ENCODE results near the gene POLR1C. TPM values are rescaled to one million over a fixed set of nuclear protein-coding genes. Genes with fewer than 3 reads are reported as not detected.

POLR1C gene
- total RNA-seq, 1 experiment from 2014 or later = 75.4 TPM

- peaks cover 10% of the 10 kb centered on the region for H3K4me1 ChIP-seq (ENCODE audit: insufficient read depth, low read length, poor library complexity, severe bottlenecking)
- no peaks in the 10 kb centered on the region for H3K27me3 ChIP-seq (replicated peaks; ENCODE audit: insufficient read depth, low read depth, low read length, poor library complexity)
- peaks cover 45% of the 10 kb centered on the region for H3K36me3 ChIP-seq (ENCODE audit: insufficient read depth, low read length, poor library complexity, severe bottlenecking)
- H3K27ac ChIP-seq (ENCODE audit: low read depth, low read length, poor library complexity, severe bottlenecking) = no peak overlapping the region
- ChIA-PET CTCF (interaction anchor here (0.5 kb wide), 1 partner anchor 164 kb away, joined by 3 read pairs; no protein-coding TSS in a partner anchor), POLR2A (ENCODE audit: low non-redundant PET) (no interaction called here)
- no TSS peak for BruUV-seq (replicated peaks)
- H3K4me3 ChIP-seq (ENCODE audit: low read depth, low read length, poor library complexity, severe bottlenecking) = no peak overlapping the region
- TF ChIP-seq CTCF (conservative IDR thresholded peaks at IDR 0.05; ENCODE audit: low read depth, low read length) = no peak
- TF ChIP-seq EZH2 (IDR thresholded peaks at IDR 0.05; ENCODE audit: borderline replicate concordance, low read depth, low read length, poor library complexity, severe bottlenecking) = no peak
- DNase-seq (ENCODE audit: low spot score) = no peak
- intact Hi-C loops (cut with micrococcal nuclease; ENCODE audit: unreplicated experiment) = no loop called here
- no peaks in the 10 kb centered on the region for H3K9me3 ChIP-seq (ENCODE audit: low read depth, low read length, poor library complexity, severe bottlenecking)
Observed at GRCh38 chr6:43499028-43499815, 17.7 kb upstream of the POLR1C start.

GRCh38 chr6:43500921-43501320 is 16.0 kb upstream of the POLR1C start:
- TF ChIP-seq CTCF (conservative IDR thresholded peaks at IDR 0.05; ENCODE audit: low read depth, low read length) = no peak
- Histone ChIP-seq H3K9me3 (ENCODE audit: low read depth, low read length, poor library complexity, severe bottlenecking) (no peaks in the 10 kb centered on the region), H3K4me3 (ENCODE audit: low read depth, low read length, poor library complexity, severe bottlenecking) (no peak overlapping the region), H3K36me3 (ENCODE audit: insufficient read depth, low read length, poor library complexity, severe bottlenecking) (peaks cover 50% of the 10 kb centered on the region), H3K4me1 (ENCODE audit: insufficient read depth, low read length, poor library complexity, severe bottlenecking) (peaks cover 2% of the 10 kb centered on the region), H3K27ac (ENCODE audit: low read depth, low read length, poor library complexity, severe bottlenecking) (no peak overlapping the region), H3K27me3 (replicated peaks; ENCODE audit: insufficient read depth, low read depth, low read length, poor library complexity) (no peaks in the 10 kb centered on the region)
- intact Hi-C loops (cut with micrococcal nuclease; ENCODE audit: unreplicated experiment) = loop anchor here (10.0 kb wide), 1 partner anchor 236 kb away; no protein-coding TSS in a partner anchor
- ChIA-PET POLR2A (ENCODE audit: low non-redundant PET) (no interaction called here), CTCF (interaction anchor here (0.6 kb wide), 1 partner anchor 222 kb away, joined by 6 read pairs; no protein-coding TSS in a partner anchor)
- BruUV-seq (replicated peaks) = no TSS peak
- no peak for DNase-seq (ENCODE audit: low spot score)

GRCh38 chr6:43502666-43503065 is 14.2 kb upstream of the POLR1C start:
- Histone ChIP-seq H3K4me3 (ENCODE audit: low read depth, low read length, poor library complexity, severe bottlenecking) (no peak overlapping the region), H3K27me3 (replicated peaks; ENCODE audit: insufficient read depth, low read depth, low read length, poor library complexity) (no peaks in the 10 kb centered on the region), H3K36me3 (ENCODE audit: insufficient read depth, low read length, poor library complexity, severe bottlenecking) (peaks cover 50% of the 10 kb centered on the region), H3K4me1 (ENCODE audit: insufficient read depth, low read length, poor library complexity, severe bottlenecking) (no peaks in the 10 kb centered on the region), H3K9me3 (ENCODE audit: low read depth, low read length, poor library complexity, severe bottlenecking) (no peaks in the 10 kb centered on the region), H3K27ac (ENCODE audit: low read depth, low read length, poor library complexity, severe bottlenecking) (no peak overlapping the region)
- CTCF ChIA-PET = no interaction called here
- POLR2A ChIA-PET (ENCODE audit: low non-redundant PET) = no interaction called here
- DNase-seq (ENCODE audit: low spot score) = no peak
- intact Hi-C loops (cut with micrococcal nuclease; ENCODE audit: unreplicated experiment) = loop anchor here (10.0 kb wide), 1 partner anchor 238 kb away; no protein-coding TSS in a partner anchor
- BruUV-seq (replicated peaks) = no TSS peak
- TF ChIP-seq EZH2 (IDR thresholded peaks at IDR 0.05; ENCODE audit: borderline replicate concordance, low read depth, low read length, poor library complexity, severe bottlenecking) (no peak), CTCF (conservative IDR thresholded peaks at IDR 0.05; ENCODE audit: low read depth, low read length) (no peak)

Data from A673 (cell line).